Subcutaneous abdominal adipose tissue (tissue), 5 donors: ENCODE data around the gene NTM.

Experiments used
- H3K27ac ChIP-seq: one replicate; pipeline ENCODE4 v1.7.0; 2013; ENCODE audit warnings: low read depth, mild to moderate bottlenecking, inconsistent platforms, low read length, moderate library complexity
- H3K27me3 ChIP-seq, 5 donors: one replicate each; pipeline ENCODE4 v1.7.0; 2013; ENCODE audit warnings: low read length in 5 of 5, inconsistent platforms in 1 of 5; ENCODE audit not compliant: control insufficient read depth in 5 of 5, insufficient read depth in 4 of 5
- H3K36me3 ChIP-seq, 5 donors: one replicate each; pipeline ENCODE4 v1.7.0; 2013; ENCODE audit warnings: low read length in 5 of 5; ENCODE audit not compliant: control insufficient read depth in 5 of 5, insufficient read depth in 5 of 5
- H3K4me1 ChIP-seq, 5 donors: one replicate each; pipeline ENCODE4 v1.7.0; 2013; ENCODE audit warnings: low read length in 5 of 5, mild to moderate bottlenecking in 3 of 5, moderate library complexity in 1 of 5; ENCODE audit not compliant: control insufficient read depth in 5 of 5, insufficient read depth in 5 of 5
- H3K4me3 ChIP-seq, 5 donors: one replicate each; pipeline ENCODE4 v1.7.0; 2013; ENCODE audit warnings: low read length in 5 of 5, low read depth in 1 of 5
- H3K9ac ChIP-seq, 5 donors: one replicate each; pipeline ENCODE4 v1.7.0; 2013; ENCODE audit warnings: low read length in 5 of 5, mild to moderate bottlenecking in 4 of 5, moderate library complexity in 3 of 5
- H3K9me3 ChIP-seq, 5 donors: one replicate each; pipeline ENCODE4 v1.7.0; 2013; ENCODE audit warnings: low read length in 5 of 5; ENCODE audit not compliant: control insufficient read depth in 5 of 5
- donor health status: healthy.
- donor health status: healthy.
- donor health status: healthy.
- donor health status: healthy.
- donor health status: healthy.

The NTM gene

DNA sequence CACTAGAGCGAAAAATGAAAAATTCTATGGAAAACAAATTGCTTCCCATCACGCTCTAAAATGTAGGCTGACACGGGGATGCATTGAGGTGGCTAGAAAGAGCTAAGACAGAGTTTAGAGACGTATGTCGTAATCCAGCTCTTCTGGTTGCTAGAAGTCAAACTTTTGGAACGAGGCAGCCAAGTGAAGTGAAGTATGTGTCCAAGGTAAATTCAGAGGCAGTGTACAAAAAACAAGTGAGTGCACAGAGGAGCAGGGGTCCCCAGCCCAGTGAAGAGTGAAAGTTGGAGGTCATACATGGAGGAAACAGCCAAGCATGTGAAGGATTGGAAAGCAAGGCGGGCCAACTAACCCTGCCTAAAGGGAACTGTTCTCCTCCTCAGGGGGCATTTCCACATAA lies 528.5 kb downstream of the NTM start:
- H3K4me1 ChIP-seq = peaks cover 0 to 13% (median 4%) of the 10 kb centered on the region in 5 donors
- H3K27ac ChIP-seq = no peak overlapping the region
- H3K36me3 ChIP-seq = no peaks in the 10 kb centered on the region
- H3K9ac ChIP-seq = no peak overlapping the region
- H3K9me3 ChIP-seq = peaks cover 0 to 3% (median 0%) of the 10 kb centered on the region in 5 donors
- H3K27me3 ChIP-seq = no peaks in the 10 kb centered on the region
- H3K4me3 ChIP-seq = no peak overlapping the region

DNA sequence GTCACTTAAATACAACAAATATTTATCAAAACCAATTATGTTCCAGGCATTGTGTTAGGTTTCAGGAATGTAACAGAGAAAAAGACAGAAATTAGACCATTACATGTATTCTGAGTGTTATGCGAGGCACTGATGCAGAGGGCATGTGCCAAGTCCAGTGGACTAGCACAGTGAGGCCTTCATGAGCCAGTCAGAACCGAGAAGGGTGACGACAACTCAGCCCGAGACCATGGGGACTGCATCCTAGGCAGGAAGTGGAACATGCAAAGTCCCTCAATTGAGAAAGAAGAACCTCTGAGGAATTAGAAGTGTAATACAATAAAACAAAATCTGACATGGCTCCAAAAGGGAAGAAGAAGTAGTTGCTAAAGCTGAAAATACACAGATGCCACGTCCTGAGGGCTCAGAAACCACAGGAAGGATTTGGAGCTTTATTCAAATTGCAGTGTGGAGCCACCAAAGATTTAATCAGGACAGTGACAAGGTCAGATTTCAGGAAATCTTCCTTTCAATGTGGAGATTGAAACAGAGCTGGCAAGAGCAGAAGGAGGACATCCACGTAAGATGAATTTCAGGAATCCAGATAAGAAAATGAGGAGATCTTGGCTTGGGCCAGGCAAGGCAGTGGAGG lies 529.6 kb downstream of the NTM start:
- Histone ChIP-seq H3K4me1 (peaks cover 0 to 5% (median 0%) of the 10 kb centered on the region in 5 donors), H3K36me3 (no peaks in the 10 kb centered on the region), H3K9me3 (peaks cover 0 to 3% (median 0%) of the 10 kb centered on the region in 5 donors), H3K4me3 (no peak overlapping the region), H3K27me3 (no peaks in the 10 kb centered on the region), H3K9ac (no peak overlapping the region), H3K27ac (no peak overlapping the region)

DNA sequence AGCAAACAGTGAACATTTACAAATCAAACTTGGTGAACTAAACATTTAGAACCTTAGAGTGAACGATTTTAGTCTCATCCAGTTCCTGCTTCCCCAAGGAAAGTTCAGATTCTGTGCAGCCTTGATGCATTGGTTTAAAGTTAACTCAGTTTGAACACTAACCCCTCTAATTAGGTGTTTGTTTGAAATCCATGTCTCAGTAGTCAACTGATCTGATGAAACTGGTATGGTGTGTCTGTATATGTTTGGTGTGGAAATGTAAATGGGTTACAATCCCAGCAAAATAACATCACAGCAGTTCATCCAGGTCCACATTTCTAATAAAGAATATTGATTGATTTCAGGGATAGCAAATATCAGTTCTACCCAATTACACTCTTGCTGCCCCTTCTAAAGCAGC lies 532.0 kb downstream of the NTM start:
- H3K4me1 ChIP-seq = peaks cover 0 to 4% (median 0%) of the 10 kb centered on the region in 5 donors
- no peak overlapping the region for H3K9ac ChIP-seq
- H3K36me3 ChIP-seq = no peaks in the 10 kb centered on the region
- H3K9me3 ChIP-seq = peaks cover 0 to under 1% (median 0%) of the 10 kb centered on the region in 5 donors
- no peak overlapping the region for H3K4me3 ChIP-seq
- peaks cover 0 to 4% (median 0%) of the 10 kb centered on the region in 5 donors for H3K27me3 ChIP-seq
- H3K27ac ChIP-seq = no peak overlapping the region

DNA sequence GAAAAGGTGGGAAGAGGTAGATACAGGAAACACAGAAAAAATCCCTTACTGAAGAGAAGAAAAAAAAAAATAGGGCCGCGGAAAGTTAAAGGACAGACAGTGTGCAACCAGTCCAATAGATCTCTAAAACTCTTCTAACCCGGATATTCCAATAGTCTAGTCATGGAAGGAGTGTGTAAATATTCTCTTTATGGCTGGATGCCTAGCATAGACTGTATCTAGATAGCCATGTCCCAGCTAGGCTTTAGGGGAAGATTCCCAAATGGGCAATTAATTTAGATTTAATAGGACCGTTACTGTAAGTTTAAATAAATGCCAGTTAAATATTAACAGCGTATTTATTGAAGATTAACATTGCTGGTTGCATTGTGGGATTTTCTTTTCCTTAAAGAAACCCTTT lies 532.7 kb downstream of the NTM start:
- no peaks in the 10 kb centered on the region for H3K36me3 ChIP-seq

DNA sequence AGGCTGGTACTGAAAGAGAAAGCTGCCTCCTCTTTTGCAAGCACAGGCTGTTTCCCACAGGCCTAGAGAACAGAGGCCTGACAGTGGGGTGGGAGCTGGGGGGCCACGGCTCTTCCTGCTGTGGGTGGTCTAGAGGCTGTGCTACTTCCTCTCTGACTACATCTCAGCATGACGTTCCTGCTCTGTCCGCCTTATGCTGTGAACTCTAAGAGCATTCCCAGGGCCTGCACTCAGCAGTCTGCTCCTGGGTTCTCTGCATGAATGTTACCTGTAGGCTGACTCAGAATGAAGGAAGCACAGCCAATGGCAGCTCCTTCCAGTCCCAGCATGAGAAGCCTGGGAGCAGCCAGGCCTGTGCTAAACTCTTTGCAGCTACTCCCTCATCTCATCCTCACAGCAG lies 534.3 kb downstream of the NTM start:
- peaks cover 0 to 13% (median 8%) of the 10 kb centered on the region in 5 donors for H3K27me3 ChIP-seq
- H3K4me1 ChIP-seq = peaks cover 0 to 4% (median 0%) of the 10 kb centered on the region in 5 donors
- no peaks in the 10 kb centered on the region for H3K9me3 ChIP-seq
- no peak overlapping the region for H3K4me3 ChIP-seq
- no peaks in the 10 kb centered on the region for H3K36me3 ChIP-seq
- no peak overlapping the region for H3K9ac ChIP-seq
- H3K27ac ChIP-seq = no peak overlapping the region

More for the DNA sequence above, 532.7 kb downstream of the NTM start:
- Histone ChIP-seq H3K4me1 (peaks cover 0 to 4% (median 0%) of the 10 kb centered on the region in 5 donors), H3K4me3 (no peak overlapping the region), H3K27me3 (peaks cover 0 to 4% (median 0%) of the 10 kb centered on the region in 5 donors), H3K9ac (no peak overlapping the region), H3K27ac (no peak overlapping the region), H3K9me3 (no peaks in the 10 kb centered on the region)

DNA sequence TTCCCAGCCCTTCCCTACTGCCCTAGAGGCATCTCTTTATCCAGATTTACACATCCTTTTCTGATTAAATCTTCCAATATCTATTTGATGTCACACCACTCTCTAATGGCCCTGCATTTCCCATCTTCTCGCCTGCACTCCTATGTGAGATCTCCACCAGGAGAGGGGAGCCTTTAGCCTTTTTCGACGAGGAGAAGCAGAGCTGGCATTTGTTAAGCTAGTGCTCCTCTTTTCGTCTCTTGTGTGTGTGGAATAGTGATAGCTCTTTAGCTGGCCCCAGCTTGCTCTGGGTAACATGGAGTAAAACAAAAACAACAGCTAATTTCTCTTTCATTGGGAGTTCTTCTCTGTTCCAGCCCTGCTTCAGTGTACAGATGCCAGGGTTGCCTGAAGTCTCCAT lies 536.5 kb downstream of the NTM start:
- Histone ChIP-seq H3K4me3 (no peak overlapping the region), H3K27me3 (peaks cover 0 to 27% (median 16%) of the 10 kb centered on the region in 5 donors), H3K9ac (no peak overlapping the region), H3K4me1 (peaks cover 0 to 11% (median 9%) of the 10 kb centered on the region in 5 donors), H3K9me3 (no peaks in the 10 kb centered on the region), H3K27ac (no peak overlapping the region), H3K36me3 (no peaks in the 10 kb centered on the region)

DNA sequence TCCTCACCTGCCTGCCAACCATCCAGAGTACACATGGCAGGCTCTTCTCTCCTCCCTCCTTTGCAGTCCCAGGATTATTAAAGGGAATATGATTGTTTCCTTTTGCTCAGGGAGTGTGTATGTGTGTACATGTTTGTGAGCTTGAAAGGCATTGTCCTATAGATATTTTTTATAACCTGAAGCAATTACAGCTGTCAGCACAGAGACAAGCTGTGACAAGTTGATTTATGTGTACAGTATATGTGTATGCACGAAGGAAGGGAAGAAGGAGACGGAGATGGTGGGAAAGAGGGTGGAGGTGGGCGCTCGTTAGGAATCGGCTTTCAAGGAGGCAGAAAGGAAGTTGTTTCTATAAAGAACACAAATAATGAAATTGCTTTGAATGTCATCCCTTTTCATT lies 537.0 kb downstream of the NTM start:
- no peak overlapping the region for H3K9ac ChIP-seq
- peaks cover 0 to 11% (median 9%) of the 10 kb centered on the region in 5 donors for H3K4me1 ChIP-seq
- H3K4me3 ChIP-seq = no peak overlapping the region
- no peak overlapping the region for H3K27ac ChIP-seq
- no peaks in the 10 kb centered on the region for H3K9me3 ChIP-seq
- no peaks in the 10 kb centered on the region for H3K36me3 ChIP-seq
- H3K27me3 ChIP-seq = peaks cover 0 to 31% (median 16%) of the 10 kb centered on the region in 5 donors

DNA sequence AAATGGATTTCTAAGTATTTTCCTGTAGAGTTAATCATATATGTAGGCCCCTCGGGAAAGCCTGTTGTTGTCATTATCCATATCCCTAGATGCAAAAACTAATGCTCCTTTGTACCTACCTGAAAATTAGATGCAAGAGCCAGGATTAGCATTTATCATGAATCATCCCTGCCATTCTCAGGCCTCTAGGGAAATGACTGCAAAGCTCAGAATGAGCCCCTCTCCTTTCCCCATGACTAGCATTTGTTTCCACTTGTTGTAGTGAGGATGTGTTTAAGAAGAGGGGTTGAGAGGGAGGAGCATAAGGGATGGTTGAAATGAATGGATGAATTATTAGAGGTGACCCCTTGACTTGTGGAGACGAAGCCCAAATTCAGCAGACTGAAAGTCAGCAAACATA lies 537.9 kb downstream of the NTM start:
- no peak overlapping the region for H3K9ac ChIP-seq
- H3K9me3 ChIP-seq = no peaks in the 10 kb centered on the region
- no peak overlapping the region for H3K27ac ChIP-seq
- H3K4me1 ChIP-seq = peaks cover 0 to 11% (median 9%) of the 10 kb centered on the region in 5 donors
- no peak overlapping the region for H3K4me3 ChIP-seq
- no peaks in the 10 kb centered on the region for H3K36me3 ChIP-seq
- peaks cover 0 to 33% (median 16%) of the 10 kb centered on the region in 5 donors for H3K27me3 ChIP-seq

DNA sequence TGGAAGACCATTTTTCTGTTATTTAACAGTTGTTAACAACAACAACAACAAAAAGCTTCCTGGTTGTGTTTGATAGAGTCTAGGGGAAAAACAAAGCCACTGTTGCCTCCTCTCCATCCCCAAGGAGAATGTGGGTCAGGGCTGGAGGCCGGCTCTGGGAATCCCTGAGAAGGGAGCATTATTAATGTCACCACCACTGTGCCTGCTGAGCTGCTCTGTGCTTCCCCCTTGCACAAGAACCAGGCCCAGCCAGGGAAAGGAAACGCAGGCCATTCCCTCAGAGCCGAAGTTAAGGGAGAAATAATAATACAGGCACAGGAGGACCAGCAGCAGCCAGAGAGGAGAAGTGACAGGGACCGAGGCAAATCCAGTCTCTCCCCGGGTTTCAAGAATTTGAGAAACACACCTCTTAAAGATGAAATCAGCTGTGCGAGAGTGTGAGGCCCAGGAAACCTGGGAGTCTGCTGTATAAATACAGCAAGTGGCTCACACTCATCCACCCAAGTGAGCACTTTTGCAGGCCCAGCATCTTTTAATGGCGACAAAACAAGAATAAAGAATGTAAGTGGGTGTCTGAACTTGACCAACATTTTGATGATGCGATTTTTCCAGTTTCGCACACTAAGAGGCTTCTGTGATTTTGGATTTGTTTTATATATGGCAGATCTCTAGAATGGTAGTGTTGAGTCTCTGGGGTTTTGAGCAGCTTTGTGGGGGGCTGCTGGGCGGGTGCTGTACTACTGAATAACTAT lies 539.2 kb downstream of the NTM start:
- H3K27me3 ChIP-seq = peaks cover 0 to 33% (median 16%) of the 10 kb centered on the region in 5 donors
- no peaks in the 10 kb centered on the region for H3K9me3 ChIP-seq
- H3K4me1 ChIP-seq = peaks cover 0 to 11% (median 9%) of the 10 kb centered on the region in 5 donors
- no peaks in the 10 kb centered on the region for H3K36me3 ChIP-seq
- H3K4me3 ChIP-seq = no peak overlapping the region
- H3K9ac ChIP-seq = no peak overlapping the region
- H3K27ac ChIP-seq = no peak overlapping the region

DNA sequence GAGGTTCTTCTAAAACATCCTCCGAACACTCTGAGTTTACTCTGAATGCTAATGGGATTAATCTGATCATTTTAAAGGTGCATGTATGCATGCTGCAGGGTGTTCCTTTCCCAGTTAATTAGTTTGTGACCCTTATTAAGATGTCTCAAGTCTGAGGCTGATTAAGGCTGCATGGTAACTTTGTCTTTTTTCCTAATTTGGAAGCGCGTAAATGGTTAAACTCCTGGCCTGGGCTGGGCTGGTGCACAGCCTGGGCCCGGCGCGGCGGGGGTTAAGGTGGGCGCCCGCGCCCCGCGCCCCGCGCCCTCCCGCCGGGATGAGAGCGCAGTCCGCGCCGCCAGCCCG lies 539.7 kb downstream of the NTM start:
- no peak overlapping the region for H3K9ac ChIP-seq
- H3K4me3 ChIP-seq = no peak overlapping the region
- H3K27me3 ChIP-seq = peaks cover 0 to 33% (median 16%) of the 10 kb centered on the region in 5 donors

More for the DNA sequence above, 539.7 kb downstream of the NTM start:
- Histone ChIP-seq H3K4me1 (peaks cover 0 to 11% (median 9%) of the 10 kb centered on the region in 5 donors), H3K9me3 (no peaks in the 10 kb centered on the region), H3K36me3 (no peaks in the 10 kb centered on the region), H3K27ac (no peak overlapping the region)
